Measurements from ENCODE around the gene BPTF.
A peak's percentile ranks its signal among the peaks of the same experiment; 100 is the strongest.
"Not testable (repeated sequence)": the region's sequence is repeated elsewhere in the genome, so short reads cannot be mapped to it uniquely, and the experiment has no call there.

BPTF gene

DNA sequence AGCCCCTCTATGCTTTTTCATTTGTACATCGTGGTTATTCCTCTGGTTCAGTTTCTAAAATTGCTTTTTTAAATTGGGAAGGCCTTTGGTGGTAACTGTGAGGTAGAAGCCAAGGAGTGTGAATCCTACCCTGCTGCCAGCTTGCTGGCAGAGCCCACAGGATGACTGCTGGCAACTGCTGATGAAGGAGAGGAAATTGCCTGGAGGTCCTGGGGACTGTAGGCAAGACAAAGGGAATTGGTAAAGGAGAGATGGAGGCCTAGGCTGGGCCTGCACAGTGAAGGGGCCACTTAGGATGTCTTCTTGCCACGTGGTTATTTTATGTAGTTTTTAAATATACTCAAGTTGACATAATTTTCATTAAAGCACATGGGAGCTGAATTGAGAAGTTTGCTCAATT lies 155.2 kb downstream of the BPTF start:
- no peak overlapping the region for H3K4me3 ChIP-seq (ENCODE audit: low read depth, low read length)
- TF ChIP-seq CTCF (IDR thresholded peaks at IDR 0.05; ENCODE audit: control insufficient read depth, extremely low read depth, insufficient read depth) = no peak
- DNase-seq (ENCODE audit: low read depth) = no peak

DNA sequence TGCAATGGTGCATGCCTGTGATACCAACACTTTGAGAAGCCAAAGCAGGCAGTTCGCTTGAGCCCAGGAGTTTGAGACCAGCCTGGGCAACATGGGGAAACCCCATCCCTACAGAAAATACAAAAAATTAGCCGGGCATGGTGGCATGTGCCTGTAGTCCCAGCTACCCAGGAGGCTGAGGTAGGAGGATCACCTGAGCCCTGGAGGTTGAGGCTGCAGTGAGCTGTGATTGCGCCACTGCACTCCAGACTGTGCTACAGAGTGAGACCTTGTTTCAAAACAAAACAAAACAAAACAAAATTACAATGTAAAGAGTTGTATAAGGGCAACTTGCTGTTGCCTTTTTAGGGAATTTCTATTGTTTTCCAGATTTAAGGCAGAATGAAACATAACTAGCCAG lies 155.6 kb downstream of the BPTF start:
- not testable (repeated sequence) for DNase-seq (ENCODE audit: low read depth); H3K4me3 ChIP-seq (ENCODE audit: low read depth, low read length)

DNA sequence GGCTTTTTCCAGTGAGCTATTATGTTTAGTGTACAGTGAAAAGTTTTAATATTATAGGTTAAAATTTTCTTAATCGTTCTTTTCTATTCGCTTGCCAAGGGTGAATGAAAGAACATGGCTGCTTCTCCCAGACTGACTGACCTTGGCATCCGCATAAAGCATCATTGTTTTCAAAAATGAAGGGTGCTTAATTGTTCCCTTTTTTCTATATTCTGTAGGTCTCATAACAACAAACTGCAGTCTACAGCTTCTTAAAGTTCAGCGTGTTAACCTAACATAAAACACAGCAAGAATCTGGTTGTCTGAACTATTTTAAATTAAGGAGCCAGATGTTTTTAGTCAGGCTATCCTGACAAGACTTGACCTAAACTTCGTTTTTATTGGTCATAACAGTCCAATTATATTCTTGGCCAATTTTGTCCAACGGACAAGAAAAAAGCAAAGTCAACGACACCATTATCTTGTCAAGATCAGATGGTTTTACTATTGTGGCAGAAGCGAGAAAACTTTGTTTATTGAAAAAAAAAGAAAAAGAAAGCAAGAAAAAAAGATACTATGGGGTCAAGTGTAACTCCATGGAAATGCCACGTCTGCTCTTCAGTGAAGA lies 156.8 kb downstream of the BPTF start:
- TF ChIP-seq CTCF (IDR thresholded peaks at IDR 0.05; ENCODE audit: control insufficient read depth, extremely low read depth, insufficient read depth) = no peak
- no peak for DNase-seq (ENCODE audit: low read depth)
- H3K4me3 ChIP-seq (ENCODE audit: low read depth, low read length) = no peak overlapping the region

DNA sequence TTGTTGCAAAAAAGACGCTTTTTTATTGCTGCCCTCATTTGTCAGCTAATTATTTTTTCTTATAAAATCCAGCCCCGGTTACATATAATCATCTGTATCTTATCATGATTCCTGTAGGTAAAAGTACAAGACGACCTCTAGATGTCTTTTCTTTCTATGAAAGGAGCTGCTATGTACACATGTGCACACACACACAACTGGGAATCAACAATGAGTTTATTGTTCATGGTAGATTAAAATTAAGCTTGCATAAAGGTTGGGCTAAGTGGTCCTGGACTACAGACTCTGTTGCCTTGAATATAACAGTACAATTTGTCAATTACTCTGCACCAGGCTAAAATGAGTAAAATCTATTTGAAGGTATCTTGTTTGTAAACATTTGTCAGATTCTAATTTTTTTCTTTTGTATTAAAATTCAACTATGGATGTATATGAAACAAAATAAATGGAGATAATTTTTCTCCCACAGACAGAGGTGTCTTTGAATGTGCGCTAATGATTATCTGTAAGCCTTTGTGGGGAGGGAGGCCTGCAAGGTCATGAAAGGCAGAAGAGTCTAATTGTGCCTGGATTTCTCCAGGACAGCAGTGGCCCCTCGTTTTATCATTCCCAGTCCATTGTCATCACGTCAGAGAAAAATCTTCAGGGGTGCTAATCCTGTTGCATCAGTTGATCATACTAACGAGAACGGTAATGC lies 157.5 kb downstream of the BPTF start:
- no peak for TF ChIP-seq CTCF (IDR thresholded peaks at IDR 0.05; ENCODE audit: control insufficient read depth, extremely low read depth, insufficient read depth)
- DNase-seq (ENCODE audit: low read depth) = no peak

GRCh38 chr17:67983383-67983688 lies 158.0 kb downstream of the BPTF start:
- no peak for DNase-seq (ENCODE audit: low read depth)
- no peak for TF ChIP-seq CTCF (IDR thresholded peaks at IDR 0.05; ENCODE audit: control insufficient read depth, extremely low read depth, insufficient read depth)
- H3K4me3 ChIP-seq (ENCODE audit: low read depth, low read length) = no peak overlapping the region

More for the DNA sequence above, 157.5 kb downstream of the BPTF start:
- H3K4me3 ChIP-seq (ENCODE audit: low read depth, low read length) = no peak overlapping the region

DNA sequence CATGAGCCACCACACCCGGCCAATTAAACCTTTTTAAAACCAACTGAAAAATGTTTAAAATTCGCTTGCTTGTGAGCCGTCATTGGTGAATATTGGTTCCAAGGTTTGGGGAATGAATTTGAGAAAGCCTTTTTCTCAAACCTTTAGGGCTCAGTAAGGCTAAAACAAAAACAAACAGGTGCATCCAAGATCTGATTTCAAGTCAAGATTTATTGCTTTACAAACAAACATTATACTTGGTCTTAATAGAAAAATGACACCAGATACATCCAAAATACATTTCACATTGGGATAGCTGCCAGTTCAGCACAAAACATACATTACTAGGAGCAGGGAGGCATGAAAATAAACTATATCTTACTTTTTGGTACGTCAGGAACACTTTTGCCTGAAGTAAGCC lies 165.6 kb downstream of the BPTF start:
- H3K4me3 ChIP-seq (ENCODE audit: low read depth, low read length) = no peak overlapping the region
- DNase-seq (ENCODE audit: low read depth) = peak; percentile 82
- no peak for TF ChIP-seq CTCF (IDR thresholded peaks at IDR 0.05; ENCODE audit: control insufficient read depth, extremely low read depth, insufficient read depth)

- peak overlapping the region; percentile 62 for H3K4me3 ChIP-seq (ENCODE audit: low read depth, low read length)
- no peak for TF ChIP-seq CTCF (IDR thresholded peaks at IDR 0.05; ENCODE audit: control insufficient read depth, extremely low read depth, insufficient read depth)
- no peak for DNase-seq (ENCODE audit: low read depth)
These were observed 167.3 kb downstream of the BPTF start for GRCh38 chr17:67992548-67993152.
